Measurements from ENCODE around the gene ZNF14.
"Not testable (repeated sequence)": the region's sequence is repeated elsewhere in the genome, so short reads cannot be mapped to it uniquely, and the experiment has no call there.

Gene ZNF14

GRCh38 chr19:19674315-19674714, 58.6 kb downstream of the ZNF14 start:
- FAIRE-seq = no peak

DNA sequence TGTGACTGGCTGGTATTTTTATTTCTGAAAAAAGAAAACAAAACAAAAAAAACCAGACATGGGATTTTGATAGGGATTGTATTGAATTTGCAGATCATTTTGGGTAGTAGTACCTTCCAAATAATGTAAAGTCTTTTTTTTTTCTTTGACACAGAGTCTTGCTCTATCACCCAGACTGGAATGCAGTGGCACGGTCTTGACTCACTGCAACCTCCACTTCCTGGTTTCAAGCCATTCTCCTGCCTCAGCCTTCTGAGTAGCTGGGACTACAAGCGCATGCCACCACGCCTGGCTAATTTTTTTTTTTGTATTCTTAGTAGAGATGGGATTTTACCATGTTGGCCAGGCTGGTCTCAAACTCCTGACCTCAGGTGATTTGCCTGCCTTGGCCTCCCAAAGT, 60.1 kb downstream of the ZNF14 start:
- DNase-seq (ENCODE audit: insufficient read length, low spot score) = no peak

More at GRCh38 chr19:19674315-19674714, 58.6 kb downstream of the ZNF14 start:
- TF ChIP-seq, protein P1, sequence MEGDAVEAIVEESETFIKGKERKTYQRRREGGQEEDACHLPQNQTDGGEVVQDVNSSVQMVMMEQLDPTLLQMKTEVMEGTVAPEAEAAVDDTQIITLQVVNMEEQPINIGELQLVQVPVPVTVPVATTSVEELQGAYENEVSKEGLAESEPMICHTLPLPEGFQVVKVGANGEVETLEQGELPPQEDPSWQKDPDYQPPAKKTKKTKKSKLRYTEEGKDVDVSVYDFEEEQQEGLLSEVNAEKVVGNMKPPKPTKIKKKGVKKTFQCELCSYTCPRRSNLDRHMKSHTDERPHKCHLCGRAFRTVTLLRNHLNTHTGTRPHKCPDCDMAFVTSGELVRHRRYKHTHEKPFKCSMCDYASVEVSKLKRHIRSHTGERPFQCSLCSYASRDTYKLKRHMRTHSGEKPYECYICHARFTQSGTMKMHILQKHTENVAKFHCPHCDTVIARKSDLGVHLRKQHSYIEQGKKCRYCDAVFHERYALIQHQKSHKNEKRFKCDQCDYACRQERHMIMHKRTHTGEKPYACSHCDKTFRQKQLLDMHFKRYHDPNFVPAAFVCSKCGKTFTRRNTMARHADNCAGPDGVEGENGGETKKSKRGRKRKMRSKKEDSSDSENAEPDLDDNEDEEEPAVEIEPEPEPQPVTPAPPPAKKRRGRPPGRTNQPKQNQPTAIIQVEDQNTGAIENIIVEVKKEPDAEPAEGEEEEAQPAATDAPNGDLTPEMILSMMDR (IDR thresholded peaks at IDR 0.05; ENCODE audit: insufficient read depth, missing control alignments) = no peak
- no peak for DNase-seq (ENCODE audit: insufficient read length, low spot score)

DNA sequence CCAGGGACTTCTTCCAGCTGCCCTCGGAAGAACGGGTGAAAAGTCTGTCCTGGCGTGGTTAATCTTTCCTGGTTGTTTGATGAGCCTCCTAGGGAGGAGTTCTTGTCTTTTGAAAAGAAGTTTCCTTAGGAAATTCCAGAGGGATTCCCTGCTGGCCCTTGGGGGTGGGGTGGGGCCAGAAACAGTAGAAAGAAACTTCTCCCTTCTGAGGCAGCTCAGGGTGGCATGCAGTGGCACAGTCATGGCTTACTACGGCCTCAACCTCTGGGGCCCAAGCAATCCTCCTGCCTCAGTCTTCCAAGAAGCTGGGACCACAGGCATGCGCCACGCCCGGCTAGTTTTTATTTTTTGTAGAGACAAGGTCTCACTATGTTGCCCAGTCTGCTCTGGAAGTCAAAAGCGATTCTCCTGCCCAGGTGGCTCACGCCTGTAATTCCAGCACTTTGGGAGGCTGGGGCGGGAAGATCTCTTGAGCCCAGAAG, 62.8 kb downstream of the ZNF14 start:
- TF ChIP-seq, protein P1 (IDR thresholded peaks at IDR 0.05; ENCODE audit: insufficient read depth, missing control alignments) = no peak
- FAIRE-seq (no peak), DNase-seq (ENCODE audit: insufficient read length, low spot score) (no peak)

More for the DNA sequence above, 60.1 kb downstream of the ZNF14 start:
- FAIRE-seq = no peak
- TF ChIP-seq, protein P1 (IDR thresholded peaks at IDR 0.05; ENCODE audit: insufficient read depth, missing control alignments) = no peak

GRCh38 chr19:19668230-19669012, 64.5 kb downstream of the ZNF14 start, which contains the start of gene ZNF101:
TSS of gene ZNF101 (plus strand) at chr19:19668839. CDS start at chr19:19668964, 125 bp downstream.
- TF ChIP-seq, protein P1 (IDR thresholded peaks at IDR 0.05; ENCODE audit: insufficient read depth, missing control alignments) = no peak
- no peak for FAIRE-seq
- peak; percentile 85 for DNase-seq (ENCODE audit: insufficient read length, low spot score)

- not testable (repeated sequence) for DNase-seq (ENCODE audit: insufficient read length, low spot score); FAIRE-seq
Observed at GRCh38 chr19:19665420-19665948, 67.4 kb downstream of the ZNF14 start.

DNA sequence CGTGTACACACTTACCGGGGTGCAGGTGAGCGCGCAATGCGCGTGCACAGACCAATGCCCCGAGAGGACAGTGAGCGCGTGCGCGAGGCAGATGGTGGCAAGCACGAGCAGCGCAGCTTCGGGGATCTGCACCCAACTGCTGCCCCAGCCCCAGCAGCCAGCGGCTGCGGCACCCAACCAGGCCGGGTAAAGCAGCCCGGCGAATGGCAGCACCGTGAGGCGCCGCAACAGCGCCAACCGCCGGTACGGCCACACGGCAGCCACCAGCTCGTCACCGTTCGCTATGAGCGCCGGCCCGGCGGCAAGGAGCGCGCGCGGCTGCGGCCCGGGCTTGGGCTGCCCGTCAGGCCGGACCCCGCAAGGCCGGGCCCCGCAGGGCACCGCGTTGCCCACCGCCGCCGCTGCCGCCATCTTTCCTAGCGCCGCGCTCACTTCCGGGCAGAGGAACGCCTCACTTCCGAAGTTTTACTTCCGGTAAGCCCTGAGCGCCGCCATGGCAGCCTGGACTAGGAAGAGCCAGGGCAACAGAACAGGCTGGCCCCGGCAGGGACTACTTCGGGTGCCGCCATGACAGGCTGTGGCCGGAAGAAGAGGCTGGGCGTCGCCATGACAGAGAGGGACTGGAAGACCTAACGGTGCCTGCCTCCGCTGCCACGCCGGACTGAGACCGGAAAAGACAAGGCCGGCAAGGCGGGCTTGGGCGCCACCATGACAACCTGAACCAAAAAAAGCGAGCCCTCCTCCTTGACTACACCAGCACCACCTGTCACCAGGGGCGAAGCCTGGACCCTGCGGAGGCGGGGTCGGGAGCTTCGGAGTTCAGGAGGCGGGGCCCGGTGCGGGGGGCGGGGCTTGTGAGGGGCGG, 69.4 kb downstream of the ZNF14 start, which contains the start of gene ATP13A1:
TSS of gene ATP13A1 (minus strand) at position 421 of the 865 bp plus-strand sequence. CDS start at position 411, 10 bp downstream.
- peak; percentile 56 for DNase-seq (ENCODE audit: insufficient read length, low spot score)
- FAIRE-seq = no peak

More for the DNA sequence above, 69.4 kb downstream of the ZNF14 start, which contains the start of gene ATP13A1:
- TF ChIP-seq, protein P1 (IDR thresholded peaks at IDR 0.05; ENCODE audit: insufficient read depth, missing control alignments) = no peak
